SIG-M5 treated with dmso at 0.1 percent for 504 hours (cell line): Measurements from ENCODE around the gene HERC2.
A peak's percentile ranks its signal among the peaks of the same experiment; 100 is the strongest.
"Not testable (repeated sequence)": the region's sequence is repeated elsewhere in the genome, so short reads cannot be mapped to it uniquely, and the experiment has no call there.

Experiments
- DNase-seq: peaks from one replicate; lab custom pipeline; 2025; ENCODE audit not compliant: unreplicated experiment; lab: John Stamatoyannopoulos, UW

Gene HERC2

GRCh38 chr15:28131946-28132345, 190.0 kb downstream of the HERC2 start:
- no peak for DNase-seq

DNA sequence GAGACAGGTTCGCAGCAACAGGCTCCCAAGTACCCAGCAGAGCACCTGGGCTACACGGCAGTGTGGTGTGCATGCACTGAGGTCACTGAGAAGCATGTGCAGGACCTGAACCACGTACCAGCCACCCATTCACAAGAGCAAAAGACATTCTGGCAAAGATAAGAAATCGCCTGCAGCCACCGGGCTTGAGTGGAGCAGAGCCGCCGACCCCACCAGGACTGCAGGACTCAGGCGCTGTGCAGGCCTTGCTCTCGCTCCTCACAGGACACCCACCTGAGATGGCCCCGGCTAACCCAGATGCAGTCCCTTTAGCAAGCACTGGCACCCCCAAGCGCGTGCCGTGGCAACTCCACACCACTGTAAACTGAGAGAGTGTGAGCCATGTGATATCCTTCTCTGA, 190.6 kb downstream of the HERC2 start:
- no peak for DNase-seq

- DNase-seq = no peak
Observed at GRCh38 chr15:28130651-28131050, 191.3 kb downstream of the HERC2 start.

DNA sequence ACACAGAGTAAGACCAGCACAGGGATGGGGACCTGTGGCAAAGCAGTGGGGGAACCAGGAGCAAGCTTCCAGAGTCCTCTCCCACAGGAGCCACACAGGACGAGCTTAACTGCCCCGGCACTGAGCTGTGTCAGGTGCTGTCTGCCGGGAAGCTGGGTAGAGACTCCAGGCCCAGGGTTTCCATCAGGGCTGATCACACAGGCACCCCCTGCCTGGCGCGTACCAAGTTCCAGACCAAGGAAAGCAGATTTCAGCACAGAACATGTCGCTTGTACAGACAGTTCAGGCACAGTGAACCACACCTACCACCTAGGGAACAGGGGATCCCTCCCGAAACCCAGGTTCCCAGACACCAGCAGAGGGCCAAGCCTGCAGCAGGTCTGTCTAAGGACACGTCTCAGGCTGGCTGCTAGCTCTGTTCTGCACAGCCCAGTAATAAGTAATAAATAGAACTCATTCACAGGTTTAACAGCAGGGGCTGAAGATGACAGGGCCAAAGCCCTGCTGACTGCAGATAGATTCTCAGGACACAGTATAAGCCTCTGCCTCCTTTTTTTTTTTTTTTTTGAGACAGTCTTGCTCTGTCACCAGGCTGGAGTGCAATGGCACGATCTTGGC, 192.6 kb downstream of the HERC2 start:
- no peak for DNase-seq

- DNase-seq = peak; percentile 2
Observed at GRCh38 chr15:28128031-28128430, 193.9 kb downstream of the HERC2 start.

- no peak for DNase-seq
Observed at GRCh38 chr15:28127036-28127435, 194.9 kb downstream of the HERC2 start.

DNA sequence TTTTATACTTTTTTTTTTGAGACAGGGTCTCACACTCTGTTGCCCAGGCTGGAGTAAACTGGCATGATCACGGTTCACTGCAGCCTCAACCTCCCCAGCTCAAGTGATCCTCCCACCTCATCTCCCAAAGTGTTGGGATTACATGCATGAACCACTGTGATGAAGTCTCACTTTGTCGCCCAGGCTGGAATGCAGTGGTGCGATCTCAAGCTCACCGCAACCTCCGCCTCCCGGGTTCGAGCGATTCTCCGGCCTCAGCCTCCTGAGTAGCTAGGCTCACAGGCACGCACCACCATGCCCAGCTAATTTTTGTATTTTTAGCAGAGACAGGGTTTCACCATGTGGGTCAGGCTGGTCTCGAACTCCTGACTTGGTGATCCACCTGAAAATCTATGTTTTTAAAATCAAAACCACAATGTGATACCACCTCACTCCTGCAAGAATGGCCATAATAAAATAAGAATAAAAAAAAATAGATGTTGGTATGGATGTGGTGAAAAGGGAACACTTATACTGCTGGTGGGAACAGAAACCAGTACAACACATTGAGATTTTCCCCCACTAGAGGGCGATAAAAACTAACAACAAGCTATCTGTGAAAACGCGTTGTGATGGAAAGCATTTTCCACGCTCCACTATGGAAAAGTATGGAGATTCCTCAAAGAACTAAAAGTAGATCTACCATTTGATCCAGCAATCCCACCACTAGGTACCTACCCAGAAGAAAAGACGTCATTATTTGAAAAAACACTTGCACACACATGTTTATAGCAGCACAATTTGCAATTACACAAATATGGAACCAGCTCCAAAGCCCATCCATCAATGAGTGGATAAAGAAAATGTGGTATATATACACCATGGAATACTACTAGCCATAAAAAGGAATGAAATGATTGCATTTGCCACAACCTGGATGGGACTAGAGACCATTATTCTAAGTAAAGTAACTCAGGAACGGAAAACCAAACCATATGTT, 196.0 kb downstream of the HERC2 start:
- DNase-seq = peak; percentile 28

- DNase-seq = no peak
Observed at GRCh38 chr15:28124841-28125240, 197.1 kb downstream of the HERC2 start.

DNA sequence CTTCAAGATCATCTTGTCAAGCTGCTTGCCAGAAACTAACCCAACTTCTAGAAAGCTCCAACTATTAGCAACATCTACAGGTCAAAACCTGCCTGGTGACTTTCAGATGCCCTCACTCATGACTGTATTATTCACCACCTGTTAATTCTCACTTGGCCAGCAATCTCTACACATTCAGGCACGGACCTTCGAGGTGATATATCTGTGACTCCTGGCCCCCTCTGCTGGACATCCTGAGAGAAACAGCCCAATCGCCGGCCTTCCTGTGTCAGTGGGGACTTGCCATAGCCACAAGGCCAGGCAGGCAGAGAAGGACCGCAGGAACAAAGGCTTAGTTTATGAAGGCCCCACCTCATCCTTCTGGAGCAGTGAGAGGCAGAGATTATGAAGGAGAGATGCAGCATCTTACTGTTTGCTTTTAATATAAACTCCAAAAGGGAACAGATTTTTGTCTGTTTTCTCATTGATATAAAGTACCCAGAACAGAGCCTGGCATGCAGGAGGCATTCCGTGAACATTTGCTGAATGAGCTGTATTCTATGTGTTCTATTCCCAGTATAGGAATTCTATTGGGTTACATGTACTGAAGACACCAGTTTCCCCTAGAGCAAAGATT, 198.5 kb downstream of the HERC2 start:
- DNase-seq = peak; percentile 40

GRCh38 chr15:28122038-28122949, 199.7 kb downstream of the HERC2 start:
- DNase-seq = no peak

DNA sequence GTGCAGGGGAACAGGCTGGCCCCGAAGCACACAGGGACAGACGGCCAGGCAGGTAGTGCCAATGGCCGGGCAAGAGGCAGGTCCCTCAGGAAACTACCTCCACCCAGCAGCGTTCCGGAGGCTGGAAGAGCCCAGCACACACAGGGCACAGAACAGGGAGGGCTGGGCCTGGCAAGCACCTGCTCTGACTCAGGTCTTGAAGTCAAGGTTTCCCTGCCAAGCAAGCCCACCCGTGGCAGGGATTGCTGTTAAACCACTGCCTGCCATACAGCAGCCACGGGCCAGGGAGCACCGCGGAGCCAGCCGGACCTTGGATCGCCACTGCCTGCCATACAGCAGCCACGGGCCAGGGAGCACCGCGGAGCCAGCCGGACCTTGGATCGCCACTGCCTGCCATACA, 200.4 kb downstream of the HERC2 start:
- DNase-seq = not testable (repeated sequence)

GRCh38 chr15:28120359-28120640, 201.7 kb downstream of the HERC2 start:
- no peak for DNase-seq

DNA sequence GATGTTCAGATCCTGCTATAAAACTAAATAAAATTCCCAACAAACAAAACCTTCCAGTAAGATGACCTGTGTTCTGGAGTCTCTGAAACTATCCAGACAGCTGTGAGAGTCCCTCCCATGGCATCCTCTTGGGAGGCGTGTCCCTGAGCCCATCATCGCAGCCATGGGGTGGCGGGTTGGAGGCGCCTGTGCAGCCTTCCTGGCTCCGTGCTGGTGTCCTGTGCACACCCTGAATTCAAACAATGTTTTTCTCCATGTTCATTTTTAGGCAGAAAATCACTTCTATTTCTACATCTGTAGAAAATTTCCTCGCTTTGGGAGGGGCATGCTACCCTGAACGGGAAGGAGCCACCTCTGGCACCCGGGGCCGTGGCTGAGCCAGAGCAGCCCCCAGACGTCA, 203.4 kb downstream of the HERC2 start:
- DNase-seq = no peak

- DNase-seq = no peak
Observed at GRCh38 chr15:28118083-28118482, 203.9 kb downstream of the HERC2 start.

DNA sequence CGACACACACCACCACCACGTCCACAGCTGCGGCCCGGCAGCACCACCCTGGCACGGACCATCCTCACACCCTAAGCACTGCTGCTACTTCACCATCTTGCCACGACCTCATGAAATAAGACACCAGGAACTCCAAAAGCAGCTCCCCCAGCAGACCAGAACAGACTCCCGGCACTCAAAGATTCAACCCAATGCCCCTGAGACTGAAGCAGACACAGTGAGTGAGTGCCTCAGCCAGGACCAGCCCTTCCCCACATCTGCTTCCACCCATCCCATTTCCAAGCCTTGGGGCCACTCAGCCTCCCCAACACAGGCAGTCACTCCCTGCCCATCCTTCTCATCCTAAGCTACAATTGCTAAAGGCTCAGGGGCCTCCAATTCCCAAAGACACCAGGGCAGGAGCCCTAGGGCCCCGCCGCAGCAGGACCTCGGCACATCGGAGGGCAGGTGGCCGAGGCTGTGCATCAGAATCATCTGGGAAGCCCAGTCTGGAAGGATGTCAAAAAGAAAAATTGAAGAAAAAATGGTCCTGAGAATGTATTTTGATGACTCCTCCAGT, 204.5 kb downstream of the HERC2 start:
- no peak for DNase-seq

DNA sequence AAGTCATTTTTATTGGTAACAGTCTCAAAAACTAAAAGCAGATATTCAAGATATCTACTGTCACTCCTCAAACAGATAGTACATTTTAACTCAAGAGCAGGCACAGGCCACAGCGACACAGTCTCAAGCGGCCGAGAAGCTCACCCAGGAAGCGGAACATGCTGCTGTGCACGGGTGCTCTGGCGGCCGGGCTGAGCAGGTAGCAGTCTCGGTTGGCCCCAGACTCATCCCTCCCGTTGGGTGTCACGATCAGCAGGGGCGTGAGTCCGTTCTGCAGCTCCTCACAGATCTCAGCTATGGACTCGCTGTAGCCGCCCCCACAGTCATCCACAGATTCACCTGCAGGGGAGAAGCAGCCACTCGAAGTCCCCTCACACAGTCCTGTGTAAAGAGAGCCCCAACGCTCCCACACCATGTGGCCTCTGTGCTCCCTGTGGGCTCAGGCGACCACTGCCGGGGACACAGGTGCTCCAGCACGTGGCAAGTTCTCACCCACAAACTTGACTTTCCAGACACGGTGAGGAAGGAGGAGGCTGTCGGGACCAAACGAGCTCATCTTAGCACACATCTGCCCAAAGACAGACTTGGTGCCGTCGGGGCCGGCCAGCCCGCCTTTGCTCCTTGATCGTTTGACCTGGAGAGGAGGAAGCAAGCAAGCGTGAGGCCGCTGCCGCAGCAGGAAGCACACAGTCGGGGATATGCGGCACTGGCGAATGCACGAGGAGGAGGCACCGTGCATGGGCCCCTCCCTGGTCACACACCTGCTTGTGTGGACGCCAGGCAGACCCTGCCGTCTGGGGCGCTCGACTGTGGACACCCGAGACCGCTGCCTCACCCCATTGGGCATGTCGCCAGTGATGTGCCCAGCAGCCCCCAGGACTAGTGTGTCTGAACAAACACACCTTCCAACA, 205.2 kb downstream of the HERC2 start:
- DNase-seq = no peak

DNA sequence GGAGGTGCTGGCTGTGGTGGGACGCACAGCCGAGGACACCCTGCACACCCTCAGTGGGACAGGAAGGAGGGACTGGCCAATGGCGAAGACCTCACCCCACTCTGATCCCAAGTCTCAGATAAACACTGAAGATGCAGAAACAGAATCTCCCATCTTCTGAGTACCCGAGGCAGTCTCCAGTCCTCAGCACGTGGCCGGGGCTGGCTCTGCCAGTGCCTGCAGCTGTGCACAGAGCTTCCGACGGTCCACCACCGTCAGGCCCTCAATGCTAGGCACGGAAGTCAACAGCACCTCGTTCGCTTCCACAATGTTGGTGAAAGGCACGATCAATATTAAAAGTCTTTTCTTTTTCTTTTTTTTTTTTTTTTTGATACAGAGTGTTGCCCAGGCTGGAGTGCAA, 206.1 kb downstream of the HERC2 start:
- DNase-seq = no peak

DNA sequence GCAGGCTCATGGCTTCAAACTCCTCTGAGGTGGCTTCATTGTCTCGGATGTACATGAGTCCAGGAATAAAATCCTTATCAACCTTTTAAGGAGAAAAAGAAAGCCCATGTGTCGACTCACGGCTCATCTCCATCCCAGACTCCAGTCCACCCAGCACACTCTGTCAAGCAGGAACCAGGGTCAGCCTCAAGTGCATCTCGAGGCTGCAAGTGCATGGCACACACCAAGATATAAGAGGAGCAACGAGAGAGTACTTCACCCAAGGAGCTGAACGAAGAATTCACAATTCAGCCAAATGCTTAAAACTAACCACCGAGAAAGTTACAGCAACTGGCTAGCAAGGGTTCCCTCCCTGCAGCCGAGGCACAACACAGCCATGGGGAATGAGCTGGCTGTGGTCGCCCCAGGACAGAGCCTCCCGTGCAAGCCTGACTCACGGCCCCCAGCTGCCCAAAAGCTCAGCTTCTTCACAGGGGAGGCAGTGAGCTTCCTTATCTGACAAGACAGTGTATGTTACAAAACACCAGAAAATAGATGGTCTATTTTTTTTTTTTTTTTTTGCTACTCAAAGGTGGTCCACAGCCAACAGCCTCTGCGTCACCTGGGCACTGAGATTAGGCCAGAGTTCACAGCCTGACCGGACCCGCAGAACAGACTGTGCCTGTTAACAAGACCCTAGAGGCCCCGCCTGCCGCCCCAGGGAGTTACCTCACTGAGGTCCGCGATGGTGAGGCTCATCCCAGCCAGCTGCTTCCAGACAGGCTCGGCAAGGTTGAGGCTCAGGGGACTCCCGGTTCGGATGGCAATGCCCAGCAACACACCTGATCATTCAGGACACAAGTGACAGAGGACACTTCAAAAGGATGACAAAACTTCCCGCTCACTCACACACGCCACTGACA, 207.0 kb downstream of the HERC2 start:
- DNase-seq = no peak

- no peak for DNase-seq
Observed at GRCh38 chr15:28114114-28114455, 207.9 kb downstream of the HERC2 start.
